Parathyroid adenoma (tissue), 2 donors: Measurements from ENCODE around the gene HOXD13.

ENCODE experiments used
- H2AFZ ChIP-seq: fragments of 300-600 bp; sonication (generic); one replicate; pipeline ENCODE4 v1.7.0; 2017; ENCODE audit warnings: antibody characterized with exemption, mild to moderate bottlenecking
- H3K27ac ChIP-seq: fragments of 300-600 bp; sonication (generic); one replicate; pipeline ENCODE4 v1.7.0; 2017
- H3K27me3 ChIP-seq: fragments of 300-600 bp; sonication (generic); one replicate; pipeline ENCODE4 v1.7.0; 2017; ENCODE audit warnings: low read length; ENCODE audit not compliant: control insufficient read depth, insufficient read depth
- H3K36me3 ChIP-seq: fragments of 300-600 bp; sonication (generic); one replicate; pipeline ENCODE4 v1.7.0; 2017; ENCODE audit warnings: low read length; ENCODE audit not compliant: control insufficient read depth, insufficient read depth
- H3K4me1 ChIP-seq: fragments of 300-600 bp; sonication (generic); one replicate; pipeline ENCODE4 v1.7.0; 2017; ENCODE audit warnings: control low read depth
- H3K4me2 ChIP-seq: fragments of 300-600 bp; sonication (generic); one replicate; pipeline ENCODE4 v1.7.0; 2017; ENCODE audit warnings: low read length
- H3K4me3 ChIP-seq: fragments of 300-600 bp; sonication (generic); one replicate; pipeline ENCODE4 v1.7.0; 2017; ENCODE audit warnings: low read depth, low read length
- H3K79me2 ChIP-seq: fragments of 300-600 bp; sonication (generic); one replicate; pipeline ENCODE4 v1.7.0; 2017; ENCODE audit warnings: control low read depth
- H3K9ac ChIP-seq: fragments of 300-600 bp; sonication (generic); one replicate; pipeline ENCODE4 v1.7.0; 2017; ENCODE audit warnings: mild to moderate bottlenecking
- H3K9me3 ChIP-seq: fragments of 300-600 bp; sonication (generic); one replicate; pipeline ENCODE4 v1.7.0; 2017; ENCODE audit warnings: low read length; ENCODE audit not compliant: control insufficient read depth
- TF ChIP-seq, protein P1 (sequence below): fragments of 300-600 bp; sonication (generic); IDR thresholded peaks from one replicate; pipeline ENCODE4 v1.7.0; 2017; ENCODE audit warnings: antibody characterized with exemption, mild to moderate bottlenecking
- donor health status: primary hyperparathyroidism.

The HOXD13 gene

GRCh38 chr2:176080540-176081375 lies 11.8 kb upstream of the HOXD13 start:
- H3K4me1 ChIP-seq: no peaks in the 10 kb centered on the region
- H3K27me3 ChIP-seq: peaks cover 44% of the 10 kb centered on the region
- H3K27ac ChIP-seq: no peak overlapping the region
- H3K4me3 ChIP-seq: no peak overlapping the region
- no peaks in the 10 kb centered on the region for H3K36me3 ChIP-seq
- TF ChIP-seq, protein P1, sequence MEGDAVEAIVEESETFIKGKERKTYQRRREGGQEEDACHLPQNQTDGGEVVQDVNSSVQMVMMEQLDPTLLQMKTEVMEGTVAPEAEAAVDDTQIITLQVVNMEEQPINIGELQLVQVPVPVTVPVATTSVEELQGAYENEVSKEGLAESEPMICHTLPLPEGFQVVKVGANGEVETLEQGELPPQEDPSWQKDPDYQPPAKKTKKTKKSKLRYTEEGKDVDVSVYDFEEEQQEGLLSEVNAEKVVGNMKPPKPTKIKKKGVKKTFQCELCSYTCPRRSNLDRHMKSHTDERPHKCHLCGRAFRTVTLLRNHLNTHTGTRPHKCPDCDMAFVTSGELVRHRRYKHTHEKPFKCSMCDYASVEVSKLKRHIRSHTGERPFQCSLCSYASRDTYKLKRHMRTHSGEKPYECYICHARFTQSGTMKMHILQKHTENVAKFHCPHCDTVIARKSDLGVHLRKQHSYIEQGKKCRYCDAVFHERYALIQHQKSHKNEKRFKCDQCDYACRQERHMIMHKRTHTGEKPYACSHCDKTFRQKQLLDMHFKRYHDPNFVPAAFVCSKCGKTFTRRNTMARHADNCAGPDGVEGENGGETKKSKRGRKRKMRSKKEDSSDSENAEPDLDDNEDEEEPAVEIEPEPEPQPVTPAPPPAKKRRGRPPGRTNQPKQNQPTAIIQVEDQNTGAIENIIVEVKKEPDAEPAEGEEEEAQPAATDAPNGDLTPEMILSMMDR: no peak
- peaks cover 5% of the 10 kb centered on the region for H3K9me3 ChIP-seq
- no peaks in the 10 kb centered on the region for H3K79me2 ChIP-seq
- H2AFZ ChIP-seq: no peak overlapping the region
- no peak overlapping the region for H3K9ac ChIP-seq
- no peak overlapping the region for H3K4me2 ChIP-seq

DNA sequence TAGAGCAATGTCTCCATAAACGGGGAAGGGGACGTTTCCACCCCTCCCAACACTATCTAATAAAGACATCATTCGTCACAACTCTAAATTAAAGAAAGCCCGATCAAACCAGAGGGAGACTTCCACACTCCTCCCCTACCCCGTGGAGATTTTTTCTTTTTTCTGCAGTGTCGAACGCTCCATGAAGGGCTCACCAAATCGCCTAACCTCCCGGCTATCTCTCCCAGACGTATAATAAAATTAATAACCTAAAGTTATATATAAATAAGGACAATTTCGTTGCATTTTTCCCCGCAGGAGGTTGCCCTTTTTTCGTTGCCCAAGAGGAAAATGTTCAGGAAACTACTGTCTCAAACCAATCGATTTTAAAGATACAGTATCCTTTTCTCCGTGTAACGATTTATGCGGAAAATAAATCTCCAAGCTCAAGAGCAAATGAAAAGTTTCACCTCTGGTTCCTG lies 11.1 kb upstream of the HOXD13 start:
- H3K4me1 ChIP-seq: no peaks in the 10 kb centered on the region
- H3K79me2 ChIP-seq: no peaks in the 10 kb centered on the region
- no peak overlapping the region for H3K4me3 ChIP-seq
- H3K36me3 ChIP-seq: no peaks in the 10 kb centered on the region
- no peak overlapping the region for H2AFZ ChIP-seq
- H3K9me3 ChIP-seq: peaks cover 5% of the 10 kb centered on the region
- TF ChIP-seq, protein P1: no peak
- H3K9ac ChIP-seq: no peak overlapping the region
- H3K27ac ChIP-seq: no peak overlapping the region
- no peak overlapping the region for H3K4me2 ChIP-seq
- H3K27me3 ChIP-seq: peaks cover 44% of the 10 kb centered on the region

DNA sequence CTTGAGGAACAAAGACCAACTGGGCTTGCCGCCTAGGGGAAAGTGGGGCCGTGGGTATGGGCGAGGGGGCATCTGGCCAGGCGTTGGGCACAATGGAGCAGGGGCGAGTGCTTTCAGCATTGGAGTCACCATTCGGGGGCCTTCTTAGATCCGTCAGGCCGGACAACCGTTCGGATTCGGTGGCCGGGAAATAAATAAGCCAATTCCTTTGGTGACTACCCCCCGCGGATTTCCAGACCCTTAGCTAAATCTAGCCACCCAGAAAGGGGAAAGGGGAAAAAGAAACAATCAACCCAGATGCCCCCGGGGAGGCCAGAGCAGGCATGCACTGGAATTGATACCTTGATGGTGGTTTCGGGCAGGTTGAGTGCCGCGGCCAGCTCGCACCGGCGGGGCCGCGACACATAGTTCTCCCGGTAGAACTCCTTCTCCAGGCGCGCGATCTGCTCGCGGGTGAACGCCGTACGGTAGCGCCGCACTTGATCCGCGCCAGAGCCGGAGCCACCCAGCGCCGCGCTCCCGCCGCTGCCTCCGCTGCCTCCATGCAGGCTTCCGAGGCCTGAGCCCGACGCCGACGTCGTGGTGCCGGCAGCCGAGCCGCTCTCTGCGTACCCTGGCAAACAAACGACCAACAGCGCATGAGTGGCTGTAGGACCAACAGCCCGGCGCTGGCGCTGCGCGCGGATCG lies 10.5 kb upstream of the HOXD13 start:
- no peak overlapping the region for H2AFZ ChIP-seq
- TF ChIP-seq, protein P1: no peak
- H3K79me2 ChIP-seq: no peaks in the 10 kb centered on the region
- H3K27ac ChIP-seq: no peak overlapping the region
- peaks cover 5% of the 10 kb centered on the region for H3K9me3 ChIP-seq
- H3K36me3 ChIP-seq: no peaks in the 10 kb centered on the region
- H3K4me2 ChIP-seq: no peak overlapping the region
- peaks cover 48% of the 10 kb centered on the region for H3K27me3 ChIP-seq
- no peaks in the 10 kb centered on the region for H3K4me1 ChIP-seq
- H3K4me3 ChIP-seq: no peak overlapping the region
- H3K9ac ChIP-seq: no peak overlapping the region

- Histone ChIP-seq H3K79me2 (no peaks in the 10 kb centered on the region), H3K9ac (no peak overlapping the region), H3K27me3 (peaks cover 49% of the 10 kb centered on the region), H3K27ac (no peak overlapping the region), H2AFZ (no peak overlapping the region), H3K36me3 (no peaks in the 10 kb centered on the region), H3K4me3 (no peak overlapping the region), H3K4me2 (no peak overlapping the region), H3K9me3 (peaks cover 5% of the 10 kb centered on the region), H3K4me1 (no peaks in the 10 kb centered on the region)
- TF ChIP-seq, protein P1: no peak
Measured at GRCh38 chr2:176082525-176082823, 10.0 kb upstream of the HOXD13 start.
